GM23248 (cell line): Measurements from ENCODE around the gene PCSK2. TPM values are rescaled to one million over a fixed set of nuclear protein-coding genes. Genes with fewer than 3 reads are reported as not detected.

Experiments used
- DNase-seq: peaks from one replicate; pipeline ENCODE4 v3.0.0-alpha.2; 2015
- H2AFZ ChIP-seq: fragments of 200-600 bp; sonication (generic); 2 replicates; pipeline ENCODE4 v1.6.1; 2016; ENCODE audit warnings: antibody characterized with exemption
- H3F3A ChIP-seq: fragments of 200-600 bp; sonication (generic); 2 replicates; pipeline ENCODE4 v1.6.1; 2016; ENCODE audit warnings: mild to moderate bottlenecking, antibody characterized with exemption, mixed run types; ENCODE audit not compliant: insufficient read depth
- H3K27ac ChIP-seq: fragments of 200-600 bp; sonication (generic); 2 replicates; pipeline ENCODE4 v1.5.1; 2016; ENCODE audit warnings: mild to moderate bottlenecking
- H3K27me3 ChIP-seq: fragments of 200-600 bp; sonication (generic); replicated peaks from 2 replicates; pipeline ENCODE4 v1.6.1; 2016; ENCODE audit warnings: mild to moderate bottlenecking; ENCODE audit not compliant: insufficient read depth
- H3K36me3 ChIP-seq: fragments of 200-600 bp; sonication (generic); 2 replicates; pipeline ENCODE4 v1.6.1; 2016; ENCODE audit warnings: low read depth, mild to moderate bottlenecking
- H3K4me1 ChIP-seq: fragments of 200-600 bp; sonication (generic); 2 replicates; pipeline ENCODE4 v1.6.1; 2016; ENCODE audit warnings: mild to moderate bottlenecking; ENCODE audit not compliant: insufficient read depth
- H3K4me2 ChIP-seq: fragments of 200-600 bp; sonication (generic); one replicate; pipeline ENCODE4 v1.6.1; 2016; ENCODE audit warnings: mild to moderate bottlenecking; ENCODE audit not compliant: unreplicated experiment
- H3K4me3 ChIP-seq: fragments of 200-600 bp; sonication (generic); 2 replicates; pipeline ENCODE4 v1.5.1; 2016; ENCODE audit warnings: mild to moderate bottlenecking
- H3K79me2 ChIP-seq: fragments of 200-600 bp; sonication (generic); 2 replicates; pipeline ENCODE4 v1.6.1; 2016; ENCODE audit warnings: mild to moderate bottlenecking; ENCODE audit not compliant: insufficient read depth
- H3K9ac ChIP-seq: fragments of 200-600 bp; sonication (generic); 2 replicates; pipeline ENCODE4 v1.6.1; 2016; ENCODE audit warnings: mild to moderate bottlenecking
- H3K9me2 ChIP-seq: fragments of 200-600 bp; sonication (generic); 2 replicates; pipeline ENCODE4 v1.6.1; 2016; ENCODE audit warnings: mixed run types, mild to moderate bottlenecking, moderate library complexity; ENCODE audit not compliant: insufficient read depth
- H3K9me3 ChIP-seq: fragments of 200-600 bp; sonication (generic); one replicate; pipeline ENCODE4 v1.6.1; 2017; ENCODE audit warnings: low read depth
- H4K20me1 ChIP-seq: fragments of 200-600 bp; sonication (generic); 2 replicates; pipeline ENCODE4 v1.6.0; 2016; ENCODE audit not compliant: insufficient read depth
- EZH2 ChIP-seq: fragments of 200-600 bp; sonication (generic); IDR thresholded peaks from 2 replicates; pipeline ENCODE4 v1.6.1; 2018; ENCODE audit warnings: antibody characterized with exemption, mild to moderate bottlenecking; ENCODE audit not compliant: insufficient read depth, poor library complexity, severe bottlenecking
- EZH2phosphoT487 ChIP-seq: fragments of 200-600 bp; sonication (generic); IDR thresholded peaks from 2 replicates; pipeline ENCODE4 v1.6.1; 2018; ENCODE audit warnings: antibody characterized with exemption, moderate library complexity, mild to moderate bottlenecking, low read depth; ENCODE audit not compliant: insufficient read depth
- WGBS, 2 experiments: methylation state at CpG; one replicate each; pipeline ENCODE4 v1.1.6; 2015 to 2017; ENCODE audit warnings: low lambda C conversion rate in 2 of 2, low coverage in 1 of 2; ENCODE audit errors: missing lambda C conversion rate in 2 of 2; 5-methylcytosine and 5-hydroxymethylcytosine counted together
- in situ Hi-C: fragments of 300-500 bp; cut with MboI; formaldehyde crosslinking; loops from 2 replicates; pipeline ENCODE4 v1.15.0; 2020
- polyA plus RNA-seq: library from polyadenylated mRNA; unstranded; fragments of >200 nt; fragmentation: Nextera tagmentation; extraction: Ambion mirVana; gene quantifications from 2 replicates; pipeline ENCODE4 v1.2.1, GENCODE V29; 2016
- total RNA-seq: library from RNA; depleted of rRNA; stranded (reverse); fragments of >200 nt; shearing (Covaris generic); gene quantifications from 2 replicates; pipeline ENCODE4 v1.2.3, GENCODE V29; 2014

The PCSK2 gene
- total and polyA plus RNA-seq, 2 experiments from 2014 or later: not detected

- Histone ChIP-seq H3K4me2 (peak overlapping the region; percentile 76), H4K20me1 (no peaks in the 10 kb centered on the region), H3K79me2 (no peaks in the 10 kb centered on the region), H3K36me3 (no peaks in the 10 kb centered on the region), H2AFZ (peak overlapping the region; percentile 41; the same call in 1 of the 2 replicates), H3K27me3 (peaks cover 11% of the 10 kb centered on the region; the same call in 1 of the 2 replicates), H3K9me3 (no peaks in the 10 kb centered on the region), H3K27ac (peak overlapping the region; percentile 65), H3K4me3 (peak overlapping the region; percentile 47), H3K9me2 (no peaks in the 10 kb centered on the region), H3K4me1 (peaks cover 32% of the 10 kb centered on the region), H3F3A (peaks cover 25% of the 10 kb centered on the region), H3K9ac (no peak overlapping the region)
- TF ChIP-seq EZH2 (no peak), EZH2phosphoT487 (no peak)
- peak; percentile 29 for DNase-seq
- in situ Hi-C loops: no loop called here
- 52 to 67% methylated on average over 1 of the region's 1 CpG for WGBS, 2 experiments
Observed at GRCh38 chr20:17343091-17343490, 116.3 kb downstream of the PCSK2 start.

- H3F3A ChIP-seq: peaks cover 25% of the 10 kb centered on the region
- H3K4me1 ChIP-seq: peaks cover 32% of the 10 kb centered on the region
- peak overlapping the region; percentile 47 for H3K4me3 ChIP-seq
- no peak for TF ChIP-seq EZH2
- 0 out of 2 replicates have a peak, but pooled peaks have one; percentile 47 for TF ChIP-seq EZH2phosphoT487
- peak overlapping the region; percentile 65 for H3K27ac ChIP-seq
- no peaks in the 10 kb centered on the region for H4K20me1 ChIP-seq
- 2 to 4% methylated on average over 13 of the region's 13 CpGs for WGBS, 2 experiments
- no peaks in the 10 kb centered on the region for H3K9me3 ChIP-seq
- H3K27me3 ChIP-seq: peaks cover 11% of the 10 kb centered on the region; the same call in 1 of the 2 replicates
- H3K79me2 ChIP-seq: no peaks in the 10 kb centered on the region
- H3K4me2 ChIP-seq: peak overlapping the region; percentile 76
- H3K9ac ChIP-seq: 0 out of 2 replicates have a peak overlapping the region, but pooled peaks have one; percentile 33
- in situ Hi-C loops: no loop called here
- H3K9me2 ChIP-seq: no peaks in the 10 kb centered on the region
- peak; percentile 77 for DNase-seq
- H2AFZ ChIP-seq: peak overlapping the region; percentile 41; the same call in 1 of the 2 replicates
- no peaks in the 10 kb centered on the region for H3K36me3 ChIP-seq
Observed at GRCh38 chr20:17343656-17344452, 117.0 kb downstream of the PCSK2 start.

- DNase-seq: peak; percentile 24
- no peak overlapping the region for H2AFZ ChIP-seq
- H3K4me3 ChIP-seq: 0 out of 2 replicates have a peak overlapping the region, but pooled peaks have one; percentile 47
- H3K4me1 ChIP-seq: peaks cover 32% of the 10 kb centered on the region
- peaks cover 11% of the 10 kb centered on the region; the same call in 1 of the 2 replicates for H3K27me3 ChIP-seq
- no peaks in the 10 kb centered on the region for H3K36me3 ChIP-seq
- no peaks in the 10 kb centered on the region for H3K79me2 ChIP-seq
- H3K4me2 ChIP-seq: peak overlapping the region; percentile 76
- WGBS, 2 experiments: 30 to 36% methylated on average over 2 of the region's 2 CpGs
- no peaks in the 10 kb centered on the region for H3K9me3 ChIP-seq
- peaks cover 25% of the 10 kb centered on the region for H3F3A ChIP-seq
- TF ChIP-seq EZH2phosphoT487 (no peak), EZH2 (no peak)
- H3K9me2 ChIP-seq: no peaks in the 10 kb centered on the region
- H3K27ac ChIP-seq: peak overlapping the region; percentile 65; the same call in 1 of the 2 replicates
- in situ Hi-C loops: no loop called here
- H3K9ac ChIP-seq: no peak overlapping the region
- no peaks in the 10 kb centered on the region for H4K20me1 ChIP-seq
Observed at GRCh38 chr20:17344790-17345189, 118.0 kb downstream of the PCSK2 start.

- no peak overlapping the region for H3K4me2 ChIP-seq
- H2AFZ ChIP-seq: no peak overlapping the region
- no peaks in the 10 kb centered on the region for H3K9me2 ChIP-seq
- H3K27me3 ChIP-seq: peaks cover 11% of the 10 kb centered on the region; the same call in 1 of the 2 replicates
- TF ChIP-seq EZH2phosphoT487: no peak
- no peaks in the 10 kb centered on the region for H3K36me3 ChIP-seq
- H3K27ac ChIP-seq: no peak overlapping the region
- H3K79me2 ChIP-seq: no peaks in the 10 kb centered on the region
- in situ Hi-C loops: no loop called here
- H3K4me3 ChIP-seq: no peak overlapping the region
- no peaks in the 10 kb centered on the region for H4K20me1 ChIP-seq
- H3F3A ChIP-seq: peaks cover 25% of the 10 kb centered on the region
- no peaks in the 10 kb centered on the region for H3K9me3 ChIP-seq
- no peak overlapping the region for H3K9ac ChIP-seq
- DNase-seq: peak; percentile 18
- 15 to 17% methylated on average over 2 of the region's 2 CpGs for WGBS, 2 experiments
- peaks cover 32% of the 10 kb centered on the region for H3K4me1 ChIP-seq
Observed at GRCh38 chr20:17345321-17345720, 118.5 kb downstream of the PCSK2 start.
